ENCODE measurements around the gene NUP210.

The NUP210 gene

GRCh38 chr3:13292375-13292774 lies 127.7 kb downstream of the NUP210 start:
- H2AFZ ChIP-seq (ENCODE audit: low read depth, low read length) = no peak overlapping the region
- H3K79me2 ChIP-seq (ENCODE audit: insufficient read depth, low read length) = no peaks in the 10 kb centered on the region
- H3K27ac ChIP-seq (ENCODE audit: low read length) = no peak overlapping the region
- DNase-seq (no peak), ATAC-seq (ENCODE audit: insufficient read depth, low read depth) (no peak)
- H3K4me3 ChIP-seq (ENCODE audit: low read depth in 1 of 2, low read length in 2 of 2) = no peak overlapping the region
- H3K4me1 ChIP-seq (ENCODE audit: insufficient read depth, low read length) = peaks cover 20% of the 10 kb centered on the region
- H3K27me3 ChIP-seq (ENCODE audit: insufficient read depth, low read length, poor library complexity) = no peaks in the 10 kb centered on the region
- H3K4me2 ChIP-seq (ENCODE audit: insufficient read depth, low read length) = no peak overlapping the region
- no peaks in the 10 kb centered on the region for H3K36me3 ChIP-seq (ENCODE audit: insufficient read depth, low read length)
- H3K9me3 ChIP-seq (ENCODE audit: insufficient read depth, low read length, severe bottlenecking) = peaks cover under 1% of the 10 kb centered on the region
- TF ChIP-seq CTCF (IDR thresholded peaks at IDR 0.05; ENCODE audit: borderline replicate concordance, extremely low read depth, low read length, poor library complexity, severe bottlenecking) = no peak
- no peak for TF ChIP-seq EZH2 (IDR thresholded peaks at IDR 0.05; ENCODE audit: borderline replicate concordance, low read depth, low read length, severe bottlenecking)
- H3K9ac ChIP-seq (ENCODE audit: low read depth, low read length) = no peak overlapping the region
- H4K20me1 ChIP-seq (ENCODE audit: insufficient read depth, low read length) = no peaks in the 10 kb centered on the region

GRCh38 chr3:13290941-13291340 lies 129.2 kb downstream of the NUP210 start:
- no peak overlapping the region for H3K9ac ChIP-seq (ENCODE audit: low read depth, low read length)
- TF ChIP-seq EZH2 (IDR thresholded peaks at IDR 0.05; ENCODE audit: borderline replicate concordance, low read depth, low read length, severe bottlenecking) (no peak), CTCF (IDR thresholded peaks at IDR 0.05; ENCODE audit: borderline replicate concordance, extremely low read depth, low read length, poor library complexity, severe bottlenecking) (no peak)
- peaks cover 5% of the 10 kb centered on the region for H3K4me1 ChIP-seq (ENCODE audit: insufficient read depth, low read length)
- H3K27me3 ChIP-seq (ENCODE audit: insufficient read depth, low read length, poor library complexity) = no peaks in the 10 kb centered on the region
- peaks cover 9% of the 10 kb centered on the region for H3K9me3 ChIP-seq (ENCODE audit: insufficient read depth, low read length, severe bottlenecking)
- no peaks in the 10 kb centered on the region for H4K20me1 ChIP-seq (ENCODE audit: insufficient read depth, low read length)
- H3K27ac ChIP-seq (ENCODE audit: low read length) = no peak overlapping the region
- no peak overlapping the region for H2AFZ ChIP-seq (ENCODE audit: low read depth, low read length)
- H3K4me3 ChIP-seq (ENCODE audit: low read depth in 1 of 2, low read length in 2 of 2) = no peak overlapping the region
- H3K4me2 ChIP-seq (ENCODE audit: insufficient read depth, low read length) = no peak overlapping the region
- H3K79me2 ChIP-seq (ENCODE audit: insufficient read depth, low read length) = no peaks in the 10 kb centered on the region
- DNase-seq = no peak
- no peaks in the 10 kb centered on the region for H3K36me3 ChIP-seq (ENCODE audit: insufficient read depth, low read length)
- no peak for ATAC-seq (ENCODE audit: insufficient read depth, low read depth)

- H3K79me2 ChIP-seq (ENCODE audit: insufficient read depth, low read length) = no peaks in the 10 kb centered on the region
- no peak overlapping the region for H3K9ac ChIP-seq (ENCODE audit: low read depth, low read length)
- TF ChIP-seq CTCF (IDR thresholded peaks at IDR 0.05; ENCODE audit: borderline replicate concordance, extremely low read depth, low read length, poor library complexity, severe bottlenecking) (no peak), EZH2 (IDR thresholded peaks at IDR 0.05; ENCODE audit: borderline replicate concordance, low read depth, low read length, severe bottlenecking) (no peak)
- H3K36me3 ChIP-seq (ENCODE audit: insufficient read depth, low read length) = no peaks in the 10 kb centered on the region
- no peak overlapping the region for H3K4me3 ChIP-seq (ENCODE audit: low read depth in 1 of 2, low read length in 2 of 2)
- H3K27ac ChIP-seq (ENCODE audit: low read length) = no peak overlapping the region
- H2AFZ ChIP-seq (ENCODE audit: low read depth, low read length) = no peak overlapping the region
- peaks cover 11% of the 10 kb centered on the region for H3K9me3 ChIP-seq (ENCODE audit: insufficient read depth, low read length, severe bottlenecking)
- no peak for DNase-seq
- ATAC-seq (ENCODE audit: insufficient read depth, low read depth) = no peak
- no peaks in the 10 kb centered on the region for H3K4me1 ChIP-seq (ENCODE audit: insufficient read depth, low read length)
- no peaks in the 10 kb centered on the region for H3K27me3 ChIP-seq (ENCODE audit: insufficient read depth, low read length, poor library complexity)
- no peaks in the 10 kb centered on the region for H4K20me1 ChIP-seq (ENCODE audit: insufficient read depth, low read length)
- no peak overlapping the region for H3K4me2 ChIP-seq (ENCODE audit: insufficient read depth, low read length)
Measured at GRCh38 chr3:13289771-13290285, 130.3 kb downstream of the NUP210 start.
